Spleen (tissue), 11 donors: ENCODE results near the gene SAMD14. TPM values are rescaled to one million over a fixed set of nuclear protein-coding genes. Genes with fewer than 3 reads are reported as not detected.
A peak's percentile ranks its signal among the peaks of the same experiment; 100 is the strongest.

Source experiments
- DNase-seq: peaks from one replicate; pipeline ENCODE4 v3.0.0-alpha.2; 2020
- H3K27ac ChIP-seq, 8 donors: fragments of 200-600 bp; sonication (generic) in 7 of 8; 1 replicate in 4 of 8; 2 replicates in 4 of 8; pipeline versions ENCODE4 v1.5.0 to v1.8.0; 2016 to 2021; ENCODE audit warnings: inconsistent platforms in 4 of 8, mild to moderate bottlenecking in 4 of 8, moderate library complexity in 1 of 8
- H3K27me3 ChIP-seq, 7 donors: fragments of 200-600 bp; sonication (generic) in 6 of 7; replicated peaks in 1 of 7; 1 replicate in 4 of 7; 2 replicates in 3 of 7; pipeline versions ENCODE4 v1.5.0 to v1.8.0; 2016 to 2021; ENCODE audit warnings: inconsistent platforms in 3 of 7, mild to moderate bottlenecking in 1 of 7
- H3K36me3 ChIP-seq, 6 donors: fragments of 200-600 bp; sonication (generic) in 5 of 6; 1 replicate in 4 of 6; 2 replicates in 2 of 6; pipeline versions ENCODE4 v1.5.0 to v1.8.0; 2016 to 2021; ENCODE audit warnings: inconsistent platforms in 2 of 6
- H3K4me1 ChIP-seq, 6 donors: fragments of 200-600 bp; sonication (generic) in 5 of 6; 1 replicate in 3 of 6; 2 replicates in 3 of 6; pipeline versions ENCODE4 v1.5.0 to v1.8.0; 2016 to 2021; ENCODE audit warnings: inconsistent platforms in 3 of 6
- H3K4me3 ChIP-seq, 8 donors: fragments of 200-600 bp; sonication (generic) in 7 of 8; 1 replicate in 4 of 8; 2 replicates in 4 of 8; pipeline versions ENCODE4 v1.5.0 to v1.8.0; 2016 to 2021; ENCODE audit warnings: inconsistent platforms in 4 of 8, mild to moderate bottlenecking in 4 of 8, moderate library complexity in 2 of 8
- H3K9me3 ChIP-seq, 8 donors: fragments of 200-600 bp; sonication (generic) in 7 of 8; 1 replicate in 4 of 8; 2 replicates in 4 of 8; pipeline versions ENCODE4 v1.5.0 to v1.8.0; 2016 to 2021; ENCODE audit warnings: inconsistent platforms in 4 of 8
- POLR2A ChIP-seq, 3 donors: fragments of 450-650 bp; IDR thresholded peaks; one replicate each; pipeline ENCODE4 v1.5.1; 2017; ENCODE audit warnings: antibody characterized with exemption in 3 of 3, mild to moderate bottlenecking in 1 of 3
- POLR2AphosphoS5 ChIP-seq, 3 donors: sonication (generic); formaldehyde crosslinking; IDR thresholded peaks; one replicate each; pipeline ENCODE4 v1.5.1; 2017; ENCODE audit warnings: antibody characterized with exemption in 3 of 3
- WGBS, 5 donors: extraction: QIAGEN DNeasy Blood & Tissue Kit in 3 of 5; methylation state at CpG; one replicate each; pipeline versions ENCODE4 v1.1.5 to v1.1.7; 2013 to 2018; 5-methylcytosine and 5-hydroxymethylcytosine counted together
- intact Hi-C: fragments of 100-400 bp; cut with DNase I; formaldehyde crosslinking; loops from one replicate; pipeline ENCODE4 v1.15.0; 2023; ENCODE audit warnings: low total_unique reads
- polyA plus RNA-seq, 3 donors: library from polyadenylated mRNA; stranded (reverse); fragments of 200-250 nt; gene quantifications; one replicate each; pipeline ENCODE4 v1.2.1, GENCODE V29; 2013
- total RNA-seq, 7 donors: library from RNA; depleted of rRNA in 3 of 7; stranded (reverse); fragments of >200 nt in 3 of 7; fragmentation: NEBNext Ultra II Directional in 4 of 7; extraction: Animal tissue kit (Norgen Biotek cat#: 25700) in 4 of 7; gene quantifications; one replicate each; pipeline versions ENCODE4 v1.1.0 to v1.2.1, GENCODE V29; 2016 to 2021
- TF ChIP-seq, protein P1 (sequence below), 11 experiments: fragments of 200-600 bp in 7 of 11; fragments of 450-650 bp in 4 of 11; sonication (generic) in 4 of 11; IDR thresholded peaks in 8 of 11; conservative IDR thresholded peaks in 3 of 11; 1 replicate in 7 of 11; 2 replicates in 4 of 11; pipeline versions ENCODE4 v1.4.0 to v1.8.0; 2016 to 2021; ENCODE audit warnings: antibody characterized with exemption in 11 of 11, inconsistent platforms in 4 of 11, mild to moderate bottlenecking in 1 of 11
- donor health status: healthy with polysubstance abuse.
- donor health status: DM: no; HTN: no; CAD: no; lungs with moderate emphysema.
- donor health status: DM: no; HTN: no; CAD: no.
- donor health status: Bipolar disorder and iron deficiency.
- donor health status: healthy.
- donor health status: DM: no; HTN: no; CAD: no.
- donor health status: DM: yes; HTN: yes; CAD: no.

SAMD14 gene
- total and polyA plus RNA-seq, 10 donors, result 1.1 to 7.5 (median 2.1) TPM

DNA sequence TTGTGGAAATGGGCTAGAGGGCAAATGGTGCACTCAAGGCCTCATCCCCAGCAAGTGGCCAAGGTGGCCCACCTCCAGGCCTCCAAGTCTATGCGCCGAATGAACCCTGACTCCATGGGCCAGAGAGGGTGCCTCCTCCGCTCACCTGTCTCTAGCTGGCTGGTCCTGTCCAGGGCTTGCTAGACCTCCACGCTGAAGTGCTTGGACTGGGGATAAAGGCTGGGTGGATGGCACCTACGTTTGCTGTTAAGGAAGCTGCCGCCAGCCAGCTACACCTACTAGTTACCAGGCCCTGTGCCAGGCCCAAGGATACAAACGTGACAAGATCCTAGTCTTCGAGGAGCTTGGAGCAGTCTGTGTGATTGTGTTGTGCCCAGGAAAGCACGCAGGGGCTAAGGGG is 35.1 kb upstream of the SAMD14 start:
- H3K27ac ChIP-seq, result no peak overlapping the region
- intact Hi-C loops, result no loop called here
- TF ChIP-seq, protein P1, sequence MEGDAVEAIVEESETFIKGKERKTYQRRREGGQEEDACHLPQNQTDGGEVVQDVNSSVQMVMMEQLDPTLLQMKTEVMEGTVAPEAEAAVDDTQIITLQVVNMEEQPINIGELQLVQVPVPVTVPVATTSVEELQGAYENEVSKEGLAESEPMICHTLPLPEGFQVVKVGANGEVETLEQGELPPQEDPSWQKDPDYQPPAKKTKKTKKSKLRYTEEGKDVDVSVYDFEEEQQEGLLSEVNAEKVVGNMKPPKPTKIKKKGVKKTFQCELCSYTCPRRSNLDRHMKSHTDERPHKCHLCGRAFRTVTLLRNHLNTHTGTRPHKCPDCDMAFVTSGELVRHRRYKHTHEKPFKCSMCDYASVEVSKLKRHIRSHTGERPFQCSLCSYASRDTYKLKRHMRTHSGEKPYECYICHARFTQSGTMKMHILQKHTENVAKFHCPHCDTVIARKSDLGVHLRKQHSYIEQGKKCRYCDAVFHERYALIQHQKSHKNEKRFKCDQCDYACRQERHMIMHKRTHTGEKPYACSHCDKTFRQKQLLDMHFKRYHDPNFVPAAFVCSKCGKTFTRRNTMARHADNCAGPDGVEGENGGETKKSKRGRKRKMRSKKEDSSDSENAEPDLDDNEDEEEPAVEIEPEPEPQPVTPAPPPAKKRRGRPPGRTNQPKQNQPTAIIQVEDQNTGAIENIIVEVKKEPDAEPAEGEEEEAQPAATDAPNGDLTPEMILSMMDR (IDR thresholded peaks at IDR 0.05 in 8 of 11, conservative IDR thresholded peaks at IDR 0.05 in 3 of 11), result no peak
- TF ChIP-seq POLR2AphosphoS5 (IDR thresholded peaks at IDR 0.05), result no peak
- no peak for TF ChIP-seq POLR2A (IDR thresholded peaks at IDR 0.05)
- H3K4me3 ChIP-seq, result no peak overlapping the region
- H3K4me1 ChIP-seq, result peaks cover 4 to 58% (median 43%) of the 10 kb centered on the region in 6 donors
- no peaks in the 10 kb centered on the region for H3K9me3 ChIP-seq
- peaks cover 0 to 9% (median 0%) of the 10 kb centered on the region in 7 donors for H3K27me3 ChIP-seq
- peak; percentile 70 for DNase-seq
- 87 to 92% (median 91%) methylated on average over 8 to 9 of the region's 9 CpGs for WGBS, 5 donors
- H3K36me3 ChIP-seq, result no peaks in the 10 kb centered on the region

DNA sequence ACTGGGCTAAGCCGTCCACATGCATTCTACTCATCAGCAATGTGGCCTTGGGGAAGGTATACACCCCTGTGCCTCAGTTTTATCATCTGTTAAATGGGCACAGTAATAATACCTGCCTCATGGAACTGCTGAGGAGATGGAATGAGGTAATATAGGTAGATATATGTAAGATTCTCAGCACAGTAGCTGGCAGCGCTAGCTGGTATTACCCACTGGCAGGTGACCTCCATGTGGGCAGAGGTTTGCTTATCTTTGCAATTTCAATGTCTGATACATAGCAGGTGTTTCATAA is 34.7 kb upstream of the SAMD14 start:
- intact Hi-C loops, result no loop called here
- H3K27me3 ChIP-seq, result peaks cover 0 to 9% (median 0%) of the 10 kb centered on the region in 7 donors
- H3K4me1 ChIP-seq, result peaks cover 4 to 58% (median 43%) of the 10 kb centered on the region in 6 donors
- no peak overlapping the region for H3K4me3 ChIP-seq
- TF ChIP-seq, protein P1 (IDR thresholded peaks at IDR 0.05 in 8 of 11, conservative IDR thresholded peaks at IDR 0.05 in 3 of 11), result no peak
- TF ChIP-seq POLR2AphosphoS5 (IDR thresholded peaks at IDR 0.05), result no peak
- TF ChIP-seq POLR2A (IDR thresholded peaks at IDR 0.05), result no peak
- H3K36me3 ChIP-seq, result no peaks in the 10 kb centered on the region
- 91 to 97% (median 93%) methylated on average over 2 of the region's 2 CpGs for WGBS, 5 donors
- DNase-seq, result no peak
- H3K27ac ChIP-seq, result no peak overlapping the region
- H3K9me3 ChIP-seq, result no peaks in the 10 kb centered on the region

DNA sequence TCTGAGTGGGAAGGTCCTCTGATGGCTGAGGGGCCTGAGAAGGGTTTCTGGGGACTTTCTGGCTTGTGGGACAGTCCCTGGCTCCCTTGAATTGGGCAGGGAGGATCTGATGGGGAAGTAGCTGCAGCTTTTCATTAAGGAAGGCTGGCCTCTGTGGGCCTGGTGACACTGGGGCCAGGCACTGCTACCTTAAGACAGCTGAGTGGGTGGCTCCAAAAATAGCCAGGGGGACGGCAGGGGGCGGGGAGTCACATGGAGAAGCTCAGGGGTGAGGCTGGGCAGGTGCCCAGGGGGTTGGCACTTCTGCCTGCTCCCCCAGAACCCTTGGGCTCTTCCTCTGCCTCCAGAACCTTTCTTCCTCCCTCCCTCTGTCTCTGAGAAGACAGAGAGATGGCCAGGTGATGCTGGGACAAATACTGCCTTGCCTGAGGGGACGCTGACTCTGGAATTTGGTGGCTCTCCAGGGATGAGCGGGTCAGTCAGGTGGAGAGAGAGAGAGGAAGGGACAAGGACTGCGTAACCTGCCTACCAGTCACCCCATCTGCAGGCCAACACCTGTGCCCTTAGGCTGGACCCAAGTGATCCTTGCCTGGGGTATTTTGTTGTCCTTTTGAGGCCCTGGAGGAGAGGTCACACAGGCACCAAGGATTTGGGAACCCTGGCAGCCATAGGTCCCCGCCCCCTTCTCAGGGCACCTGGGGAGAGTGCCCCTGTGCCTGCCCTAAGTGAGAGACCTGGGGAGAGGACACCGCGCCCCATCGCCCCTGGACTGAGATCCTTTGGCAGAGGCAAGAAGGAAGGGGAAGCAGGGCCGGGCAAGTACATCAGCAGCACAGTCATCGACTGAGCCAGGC is 34.1 kb upstream of the SAMD14 start:
- peaks cover 0 to 9% (median 0%) of the 10 kb centered on the region in 7 donors for H3K27me3 ChIP-seq
- no peak overlapping the region for H3K4me3 ChIP-seq
- peaks cover 4 to 52% (median 39%) of the 10 kb centered on the region in 6 donors for H3K4me1 ChIP-seq
- H3K9me3 ChIP-seq, result no peaks in the 10 kb centered on the region
- H3K36me3 ChIP-seq, result no peaks in the 10 kb centered on the region
- WGBS, 5 donors, result 69 to 77% (median 72%) methylated on average over 10 to 11 of the region's 11 CpGs
- intact Hi-C loops, result no loop called here
- peak in 2 of 3 donors; percentile 13 to 41 for TF ChIP-seq POLR2AphosphoS5 (IDR thresholded peaks at IDR 0.05)
- TF ChIP-seq, protein P1 (IDR thresholded peaks at IDR 0.05 in 8 of 11, conservative IDR thresholded peaks at IDR 0.05 in 3 of 11), result no peak
- peak; percentile 85 for DNase-seq
- peak overlapping the region in 2 of 8 donors; percentile 3 to 53 for H3K27ac ChIP-seq

DNA sequence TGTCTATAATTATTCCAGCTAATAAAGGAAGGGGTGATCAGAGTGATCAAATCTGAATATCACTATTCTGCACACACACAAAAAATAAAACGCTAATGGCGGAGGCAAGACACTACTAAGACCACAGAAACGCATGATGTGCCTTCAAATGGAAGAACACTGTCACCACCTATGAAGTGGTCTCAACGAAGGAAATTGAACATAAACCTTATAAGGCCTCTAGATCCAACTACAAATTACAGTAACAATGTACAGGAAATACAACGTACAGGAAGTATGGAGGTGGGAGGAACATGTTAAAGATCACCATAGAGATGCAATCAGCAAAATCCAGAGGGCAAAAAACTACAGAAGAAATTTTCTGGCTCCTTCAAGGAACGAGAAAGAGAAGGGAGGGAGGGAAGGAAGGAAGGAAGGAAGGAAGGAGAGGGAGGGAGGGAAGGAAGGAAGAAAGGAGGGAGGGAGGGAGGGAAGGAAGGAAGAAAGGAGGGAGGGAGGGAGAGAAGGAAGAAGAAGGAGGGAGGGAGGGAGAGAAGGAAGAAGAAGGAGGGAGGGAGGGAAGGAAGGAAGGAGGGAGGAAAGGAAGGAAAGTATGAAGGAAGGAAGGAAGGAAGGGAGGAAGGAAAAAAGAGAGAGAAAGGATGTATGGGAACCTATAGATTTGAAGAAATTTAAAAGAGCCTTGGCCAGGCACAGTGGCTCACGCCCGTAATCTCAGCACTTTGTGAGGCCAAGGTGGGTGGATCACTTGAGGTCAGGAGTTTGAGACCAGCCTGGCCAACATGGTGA is 32.7 kb upstream of the SAMD14 start:
- intact Hi-C loops, result no loop called here

More for the DNA sequence above, 32.7 kb upstream of the SAMD14 start:
- Histone ChIP-seq H3K27ac (no peak overlapping the region), H3K27me3 (peaks cover 0 to 3% (median 0%) of the 10 kb centered on the region in 7 donors), H3K4me3 (no peak overlapping the region), H3K36me3 (no peaks in the 10 kb centered on the region), H3K9me3 (no peaks in the 10 kb centered on the region), H3K4me1 (peaks cover 4 to 50% (median 33%) of the 10 kb centered on the region in 6 donors)
- 63 to 67% (median 65%) methylated on average over 8 of the region's 8 CpGs for WGBS, 5 donors
- DNase-seq, result no peak
- TF ChIP-seq POLR2A (IDR thresholded peaks at IDR 0.05) (no peak), POLR2AphosphoS5 (IDR thresholded peaks at IDR 0.05) (no peak)
- TF ChIP-seq, protein P1 (IDR thresholded peaks at IDR 0.05 in 8 of 11, conservative IDR thresholded peaks at IDR 0.05 in 3 of 11), result no peak
